H9 (cell line): ENCODE data around the gene MALRD1. TPM values are rescaled to one million over a fixed set of nuclear protein-coding genes. Genes with fewer than 3 reads are reported as not detected.
A peak's percentile ranks its signal among the peaks of the same experiment; 100 is the strongest.

Source experiments
- DNase-seq: peaks from one replicate; pipeline ENCODE4 v3.0.0-alpha.2; 2017
- H2AFZ ChIP-seq: one replicate; pipeline ENCODE4 v1.6.1; 2013; ENCODE audit warnings: mild to moderate bottlenecking, low read length, control low read depth, moderate library complexity
- H2AK5ac ChIP-seq: 2 replicates; pipeline ENCODE4 v1.6.1; 2013; ENCODE audit warnings: low read length, control low read depth, mixed read lengths; ENCODE audit not compliant: insufficient read length
- H2BK120ac ChIP-seq: one replicate; pipeline ENCODE4 v1.6.1; 2013; ENCODE audit warnings: low read depth, mild to moderate bottlenecking, low read length, control low read depth, inconsistent platforms; ENCODE audit not compliant: poor library complexity, severe bottlenecking
- H2BK12ac ChIP-seq: 2 replicates; pipeline ENCODE4 v1.6.1; 2013; ENCODE audit warnings: low read length, control low read depth, mixed read lengths, low read depth; ENCODE audit not compliant: insufficient read length
- H2BK15ac ChIP-seq: 2 replicates; pipeline ENCODE4 v1.6.1; 2013; ENCODE audit warnings: low read depth, low read length, control low read depth
- H2BK20ac ChIP-seq: one replicate; pipeline ENCODE4 v1.6.1; 2013; ENCODE audit warnings: low read depth, mild to moderate bottlenecking, low read length, control low read depth, inconsistent platforms; ENCODE audit not compliant: poor library complexity, severe bottlenecking
- H2BK5ac ChIP-seq: 2 replicates; pipeline ENCODE4 v1.6.1; 2013; ENCODE audit warnings: low read length, control low read depth, mixed read lengths; ENCODE audit not compliant: insufficient read length
- H3K14ac ChIP-seq: 2 replicates; pipeline ENCODE4 v1.6.1; 2013; ENCODE audit warnings: low read length, control low read depth; ENCODE audit not compliant: insufficient read depth
- H3K18ac ChIP-seq: 2 replicates; pipeline ENCODE4 v1.6.1; 2013; ENCODE audit warnings: low read depth, mild to moderate bottlenecking, mixed read lengths, low read length, control low read depth; ENCODE audit not compliant: insufficient read length
- H3K23ac ChIP-seq: 2 replicates; pipeline ENCODE4 v1.6.1; 2013; ENCODE audit warnings: low read length, control low read depth, mixed read lengths, low read depth; ENCODE audit not compliant: insufficient read length
- H3K23me2 ChIP-seq: 2 replicates; pipeline ENCODE4 v1.6.1; 2013; ENCODE audit warnings: low read depth, mild to moderate bottlenecking, mixed read lengths, low read length, control low read depth; ENCODE audit not compliant: insufficient read length, poor library complexity, severe bottlenecking
- H3K27ac ChIP-seq: 2 replicates; pipeline ENCODE4 v1.5.1; 2013; ENCODE audit warnings: low read length, control low read depth, mixed read lengths, low read depth; ENCODE audit not compliant: insufficient read length
- H3K27me3 ChIP-seq: 2 replicates; pipeline ENCODE4 v1.6.1; 2013; ENCODE audit warnings: low read length, control low read depth, inconsistent platforms; ENCODE audit not compliant: insufficient read depth
- H3K4ac ChIP-seq: 2 replicates; pipeline ENCODE4 v1.6.1; 2013; ENCODE audit warnings: low read depth, mild to moderate bottlenecking, control low read depth, inconsistent platforms, low read length, moderate library complexity
- H3K4me1 ChIP-seq: 2 replicates; pipeline ENCODE4 v1.6.1; 2013; ENCODE audit warnings: low read length, control low read depth, inconsistent platforms; ENCODE audit not compliant: insufficient read depth
- H3K4me2 ChIP-seq: 2 replicates; pipeline ENCODE4 v1.6.1; 2013; ENCODE audit warnings: low read length, control low read depth, mixed read lengths; ENCODE audit not compliant: insufficient read length, insufficient read depth
- H3K56ac ChIP-seq: 2 replicates; pipeline ENCODE4 v1.6.1; 2013; ENCODE audit warnings: low read depth, mild to moderate bottlenecking, mixed read lengths, low read length, control low read depth; ENCODE audit not compliant: insufficient read length
- H3K79me1 ChIP-seq: 2 replicates; pipeline ENCODE4 v1.6.1; 2013; ENCODE audit warnings: low read depth, mild to moderate bottlenecking, moderate library complexity, low read length, control low read depth, inconsistent platforms; ENCODE audit not compliant: insufficient read depth, poor library complexity, severe bottlenecking
- H3K79me2 ChIP-seq: 2 replicates; pipeline ENCODE4 v1.6.1; 2013; ENCODE audit warnings: low read length, control low read depth, inconsistent platforms; ENCODE audit not compliant: insufficient read depth
- H3K9ac ChIP-seq: 2 replicates; pipeline ENCODE4 v1.6.1; 2013; ENCODE audit warnings: low read length, control low read depth, mixed read lengths; ENCODE audit not compliant: insufficient read length; ENCODE audit errors: extremely low read depth
- H3K9me3 ChIP-seq: one replicate; pipeline ENCODE4 v1.6.1; 2013; ENCODE audit warnings: low read depth, low read length, inconsistent platforms; ENCODE audit not compliant: control insufficient read depth
- H3T11ph ChIP-seq: one replicate; pipeline ENCODE4 v1.6.1; 2013; ENCODE audit warnings: mild to moderate bottlenecking, low read length, control low read depth, inconsistent platforms
- H4K20me1 ChIP-seq: one replicate; pipeline ENCODE4 v1.6.1; 2013; ENCODE audit not compliant: control insufficient read depth, insufficient read length, insufficient read depth
- H4K5ac ChIP-seq: 2 replicates; pipeline ENCODE4 v1.6.1; 2013; ENCODE audit warnings: low read depth, mild to moderate bottlenecking, mixed read lengths, low read length, control low read depth; ENCODE audit not compliant: insufficient read length
- H4K8ac ChIP-seq: replicated peaks from 2 replicates; pipeline ENCODE4 v1.6.1; 2013; ENCODE audit warnings: low read length, control low read depth, mixed read lengths, low read depth; ENCODE audit not compliant: insufficient read length
- H4K91ac ChIP-seq: 2 replicates; pipeline ENCODE4 v1.6.1; 2013; ENCODE audit warnings: low read depth, mild to moderate bottlenecking, moderate library complexity, mixed read lengths, low read length, control low read depth; ENCODE audit not compliant: insufficient read length
- H3K27ac Mint-ChIP-seq, 3 experiments: 2 replicates in 2 of 3; 3 replicates in 1 of 3; pipeline ENCODE4 v1.8.0; 2020 to 2021; ENCODE audit warnings: mixed read lengths in 3 of 3, mild to moderate bottlenecking in 1 of 3, moderate library complexity in 1 of 3
- H3K27me3 Mint-ChIP-seq: 2 replicates; pipeline ENCODE4 v1.8.0; 2021; ENCODE audit warnings: low read depth, mild to moderate bottlenecking, moderate library complexity, mixed read lengths
- H3K36me3 Mint-ChIP-seq, 3 experiments: 2 replicates in 2 of 3; 3 replicates in 1 of 3; pipeline ENCODE4 v1.8.0; 2020 to 2021; ENCODE audit warnings: low read depth in 3 of 3, mixed read lengths in 3 of 3; ENCODE audit not compliant: insufficient read depth in 1 of 3
- H3K4me1 Mint-ChIP-seq, 2 experiments: 2 replicates each; pipeline ENCODE4 v1.8.0; 2020; ENCODE audit warnings: mixed read lengths in 2 of 2
- H3K4me3 Mint-ChIP-seq, 2 experiments: 2 replicates in 1 of 2; 3 replicates in 1 of 2; pipeline ENCODE4 v1.8.0; 2020 to 2021; ENCODE audit warnings: mild to moderate bottlenecking in 2 of 2, mixed read lengths in 2 of 2, moderate library complexity in 1 of 2
- H3K9me3 Mint-ChIP-seq, 2 experiments: 2 replicates in 1 of 2; 3 replicates in 1 of 2; pipeline ENCODE4 v1.8.0; 2020; ENCODE audit warnings: mild to moderate bottlenecking in 2 of 2, mixed read lengths in 2 of 2, moderate library complexity in 1 of 2
- CTCF ChIP-seq: fragments of 200-600 bp; sonication (generic); conservative IDR thresholded peaks from 3 replicates; pipeline ENCODE4 v1.8.0; 2021; ENCODE audit warnings: antibody characterized with exemption, mild to moderate bottlenecking
- WGBS: extraction: QIAGEN DNeasy Blood & Tissue Kit; methylation state at CpG from one replicate; pipeline ENCODE4 v1.1.7; 2013; ENCODE audit warnings: missing lambda C conversion rate, low lambda C conversion rate, mixed read lengths; ENCODE audit not compliant: insufficient read length; ENCODE audit errors: extremely low coverage; 5-methylcytosine and 5-hydroxymethylcytosine counted together
- total RNA-seq: library from RNA; stranded (reverse); gene quantifications from 2 replicates; pipeline ENCODE4 v1.2.1, GENCODE V29; 2021

Gene MALRD1
- total RNA-seq, 1 experiment from 2014 or later, result 0.20 TPM

GRCh38 chr10:19775296-19775695 is 726.7 kb downstream of the MALRD1 start:
- no peaks in the 10 kb centered on the region for H3K23me2 ChIP-seq
- no peak overlapping the region for H4K5ac ChIP-seq
- no peak overlapping the region for H3K4me2 ChIP-seq
- no peak overlapping the region for H2BK120ac ChIP-seq
- Mint-ChIP-seq H3K4me1 (peaks cover 4 to 6% of the 10 kb centered on the region in 2 experiments), H3K36me3 (no peaks in the 10 kb centered on the region; a peak in 1 of 7 replicates), H3K27ac (peak overlapping the region in 1 of 3 experiments; percentile 40; a peak in 1 of 7 replicates), H3K4me3 (no peak overlapping the region), H3K27me3 (no peaks in the 10 kb centered on the region), H3K9me3 (no peaks in the 10 kb centered on the region)
- no peaks in the 10 kb centered on the region for H3K79me2 ChIP-seq
- H2BK12ac ChIP-seq, result no peak overlapping the region
- TF ChIP-seq CTCF, result no peak
- no peaks in the 10 kb centered on the region for H3K27me3 ChIP-seq
- H3K23ac ChIP-seq, result no peak overlapping the region
- no peaks in the 10 kb centered on the region; the same call in 1 of the 2 replicates for H3K4me1 ChIP-seq
- no peak overlapping the region for H2BK5ac ChIP-seq
- DNase-seq, result no peak
- H2AFZ ChIP-seq, result no peak overlapping the region
- no CpG with 5 or more reads among the region's 2 CpGs for WGBS
- no peak overlapping the region for H4K91ac ChIP-seq
- no peak overlapping the region for H3K14ac ChIP-seq
- no peak overlapping the region for H2BK20ac ChIP-seq
- H2AK5ac ChIP-seq, result no peak overlapping the region
- H3K9ac ChIP-seq, result no peak overlapping the region
- no peak overlapping the region for H3K18ac ChIP-seq
- H3K56ac ChIP-seq, result no peak overlapping the region
- H2BK15ac ChIP-seq, result no peak overlapping the region
- H3K79me1 ChIP-seq, result no peaks in the 10 kb centered on the region
- H3T11ph ChIP-seq, result no peak overlapping the region
- H4K20me1 ChIP-seq, result no peaks in the 10 kb centered on the region
- no peak overlapping the region for H3K27ac ChIP-seq
- H3K9me3 ChIP-seq, result no peaks in the 10 kb centered on the region
- no peak overlapping the region for H4K8ac ChIP-seq
- no peak overlapping the region for H3K4ac ChIP-seq
